Upper lobe of left lung (tissue), 4 donors: ENCODE data around the gene ISOC1.

Experiments used
- CTCF ChIP-seq, 6 experiments: fragments of 450-650 bp in 4 of 6; fragments of 200-600 bp in 2 of 6; sonication (generic) in 2 of 6; IDR thresholded peaks; one replicate each; pipeline ENCODE4 v1.5.1; 2016 to 2019; ENCODE audit warnings: antibody characterized with exemption in 6 of 6
- POLR2AphosphoS5 ChIP-seq, 2 donors: sonication (generic); formaldehyde crosslinking; IDR thresholded peaks; one replicate each; pipeline ENCODE4 v1.5.1; 2017; ENCODE audit warnings: antibody characterized with exemption in 2 of 2

- TF ChIP-seq CTCF (IDR thresholded peaks at IDR 0.05), result no peak
- TF ChIP-seq POLR2AphosphoS5 (IDR thresholded peaks at IDR 0.05), result no peak
These were observed 46.5 kb downstream of the ISOC1 start for GRCh38 chr5:129141078-129141477.
